Mononuclear cell (primary cell): ENCODE results near the gene ZNF587. TPM values are rescaled to one million over a fixed set of nuclear protein-coding genes. Genes with fewer than 3 reads are reported as not detected.
"Not testable (repeated sequence)": the region's sequence is repeated elsewhere in the genome, so short reads cannot be mapped to it uniquely, and the experiment has no call there.

ENCODE experiments used
- H3K27me3 ChIP-seq: 2 replicates; pipeline ENCODE4 v1.6.0; 2011; ENCODE audit warnings: low read length, control low read depth; ENCODE audit not compliant: insufficient read depth
- H3K4me1 ChIP-seq: 2 replicates; pipeline ENCODE4 v1.5.1; 2011; ENCODE audit warnings: mild to moderate bottlenecking, low read length, control low read depth; ENCODE audit not compliant: insufficient read depth
- H3K4me3 ChIP-seq: 2 replicates; pipeline ENCODE4 v1.5.1; 2011; ENCODE audit warnings: mild to moderate bottlenecking, low read length, moderate library complexity
- H3K9me3 ChIP-seq: 2 replicates; pipeline ENCODE4 v1.5.1; 2011; ENCODE audit warnings: low read depth, mild to moderate bottlenecking, control low read depth, low read length
- total RNA-seq: library from RNA; depleted of rRNA; stranded (reverse); fragments of >200 nt; gene quantifications from one replicate; pipeline ENCODE4 v1.2.3, GENCODE V29; 2012

The ZNF587 gene
- total RNA-seq, 1 donor: 34.0 TPM

DNA sequence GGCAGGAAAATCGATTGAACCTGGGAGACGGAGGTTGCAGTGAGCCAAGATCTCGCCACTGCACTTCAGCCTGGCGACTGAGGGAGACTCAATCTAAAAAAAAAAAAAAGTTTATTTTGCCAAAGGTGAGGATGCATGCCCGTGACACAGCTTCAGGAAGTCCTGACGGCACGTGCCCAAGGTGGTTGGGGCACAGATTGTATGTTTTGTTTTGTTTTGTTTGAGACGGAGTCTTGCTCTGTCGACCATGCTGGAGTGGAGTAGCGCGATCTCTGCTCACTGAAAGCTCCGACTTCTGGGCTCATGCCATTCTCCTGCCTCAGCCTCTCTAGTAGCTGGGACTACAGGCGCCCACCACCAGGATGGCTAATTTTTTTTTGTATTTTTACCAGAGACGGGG is 31.7 kb upstream of the ZNF587 start:
- H3K9me3 ChIP-seq: no peaks in the 10 kb centered on the region
- H3K4me1 ChIP-seq: peaks cover 38% of the 10 kb centered on the region
- H3K4me3 ChIP-seq: no peak overlapping the region
- H3K27me3 ChIP-seq: no peaks in the 10 kb centered on the region

DNA sequence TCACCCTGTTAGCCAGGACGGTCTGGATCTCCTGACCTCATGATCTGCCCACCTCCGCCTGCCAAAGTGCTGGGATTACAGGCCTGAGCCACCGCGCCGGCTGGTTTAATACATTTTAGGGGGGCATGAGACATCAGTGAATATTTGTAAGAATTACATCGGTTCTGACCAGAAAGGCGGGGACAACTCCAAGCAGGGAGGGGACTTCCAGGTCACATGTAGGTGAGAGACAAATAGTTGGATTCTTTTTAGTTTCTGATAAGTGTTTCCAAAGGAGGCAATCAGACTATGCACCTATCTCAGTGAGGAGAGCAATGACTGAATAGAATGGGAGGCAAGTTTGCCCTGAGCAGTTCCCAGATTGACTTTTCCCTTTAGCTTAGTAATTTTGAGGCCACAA is 31.3 kb upstream of the ZNF587 start:
- no peak overlapping the region for H3K4me3 ChIP-seq
- peaks cover 34% of the 10 kb centered on the region for H3K4me1 ChIP-seq
- H3K9me3 ChIP-seq: no peaks in the 10 kb centered on the region
- H3K27me3 ChIP-seq: no peaks in the 10 kb centered on the region

GRCh38 chr19:57819475-57820148 is 30.0 kb upstream of the ZNF587 start:
- Histone ChIP-seq H3K4me3 (peak overlapping the region; percentile 71), H3K4me1 (peaks cover 24% of the 10 kb centered on the region), H3K9me3 (no peaks in the 10 kb centered on the region), H3K27me3 (no peaks in the 10 kb centered on the region)

GRCh38 chr19:57820599-57820998 is 29.1 kb upstream of the ZNF587 start:
- Histone ChIP-seq H3K27me3 (no peaks in the 10 kb centered on the region), H3K4me3 (no peak overlapping the region), H3K4me1 (peaks cover 17% of the 10 kb centered on the region), H3K9me3 (no peaks in the 10 kb centered on the region)

GRCh38 chr19:57821095-57821494 is 28.6 kb upstream of the ZNF587 start:
- not testable (repeated sequence) for H3K9me3 ChIP-seq, H3K27me3 ChIP-seq, H3K4me3 ChIP-seq
- peaks cover 16% of the 10 kb centered on the region for H3K4me1 ChIP-seq

GRCh38 chr19:57821501-57821900 is 28.2 kb upstream of the ZNF587 start:
- H3K27me3 ChIP-seq, H3K4me3 ChIP-seq, H3K9me3 ChIP-seq: not testable (repeated sequence)
- H3K4me1 ChIP-seq: peaks cover 16% of the 10 kb centered on the region

- not testable (repeated sequence) for H3K9me3 ChIP-seq, H3K27me3 ChIP-seq
- peaks cover 16% of the 10 kb centered on the region for H3K4me1 ChIP-seq
Measured at GRCh38 chr19:57823155-57823554, 26.5 kb upstream of the ZNF587 start.

GRCh38 chr19:57823608-57824007 is 26.1 kb upstream of the ZNF587 start:
- H3K27me3 ChIP-seq, H3K9me3 ChIP-seq, H3K4me3 ChIP-seq: not testable (repeated sequence)
- H3K4me1 ChIP-seq: peaks cover 14% of the 10 kb centered on the region

More at GRCh38 chr19:57823155-57823554, 26.5 kb upstream of the ZNF587 start:
- not testable (repeated sequence) for H3K4me3 ChIP-seq

DNA sequence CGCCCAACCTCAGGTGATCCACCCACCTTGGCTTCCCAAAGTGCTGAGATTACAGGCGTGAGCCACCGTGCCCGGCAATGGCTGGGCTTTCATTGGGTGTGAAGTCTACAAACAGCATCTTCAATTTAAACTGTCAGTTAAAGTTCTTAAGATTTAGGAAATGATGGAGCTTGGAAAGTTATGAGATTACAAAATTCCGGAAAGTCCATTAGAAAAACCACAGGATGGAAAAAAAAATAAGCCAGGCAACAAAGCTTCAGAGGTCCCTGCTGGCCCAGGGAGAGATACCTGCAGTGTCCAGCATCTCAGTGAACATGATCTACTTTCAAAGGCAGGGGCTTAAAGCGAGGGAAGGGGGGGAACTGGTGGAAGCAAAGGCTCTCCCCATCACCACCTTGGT is 24.1 kb upstream of the ZNF587 start:
- no peaks in the 10 kb centered on the region for H3K9me3 ChIP-seq
- H3K27me3 ChIP-seq: no peaks in the 10 kb centered on the region
- peaks cover 5% of the 10 kb centered on the region for H3K4me1 ChIP-seq
- H3K4me3 ChIP-seq: no peak overlapping the region

DNA sequence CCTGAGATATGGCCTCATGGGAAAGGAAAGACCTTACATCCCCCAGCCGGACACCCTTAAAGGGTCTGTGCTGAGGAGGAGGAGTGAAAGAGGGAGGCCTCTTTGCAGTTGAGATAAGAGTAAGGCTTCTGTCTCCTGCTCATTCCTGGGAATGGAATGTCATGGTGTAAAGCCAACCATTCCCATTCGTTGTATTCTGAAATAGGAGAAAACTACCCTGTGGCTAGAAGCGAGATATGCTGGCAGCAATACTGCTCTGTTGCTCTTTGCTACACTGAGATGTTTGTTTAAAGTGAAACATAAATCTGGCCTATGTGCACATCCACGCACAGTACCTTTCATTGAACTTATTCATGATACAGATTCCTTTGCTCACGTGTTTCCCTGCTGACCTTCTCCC is 20.3 kb upstream of the ZNF587 start:
- Histone ChIP-seq H3K4me1 (no peaks in the 10 kb centered on the region), H3K27me3 (no peaks in the 10 kb centered on the region), H3K9me3 (no peaks in the 10 kb centered on the region), H3K4me3 (no peak overlapping the region)

DNA sequence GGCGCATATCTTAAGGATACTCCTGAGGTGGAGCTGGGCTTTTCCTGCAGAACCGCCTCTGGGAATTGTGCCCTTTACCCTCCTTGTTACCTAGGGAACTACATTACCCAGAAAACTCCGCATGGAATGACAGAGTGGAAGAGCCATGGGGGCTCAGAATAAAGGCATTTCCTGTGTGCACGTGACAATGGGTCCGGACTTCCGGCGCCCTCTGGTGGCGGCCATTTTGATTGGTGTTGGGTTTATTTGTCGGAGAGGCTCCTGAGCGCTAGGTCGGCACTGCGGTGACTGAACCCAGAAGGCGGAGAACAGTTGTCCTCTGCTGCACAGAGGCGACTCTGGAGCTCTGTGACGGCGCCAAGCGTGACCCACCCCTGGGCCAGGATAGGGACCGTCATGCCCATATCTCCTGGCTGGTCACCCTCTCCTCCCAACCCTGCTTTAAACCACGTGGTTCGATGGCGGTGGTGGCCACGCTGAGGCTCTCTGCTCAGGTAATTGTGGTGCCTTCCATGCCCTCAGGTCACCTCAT is 19.5 kb upstream of the ZNF587 start, which contains the start of gene ZNF587B:
ZNF587B (plus strand) TSS at position 229 of the 532 bp plus-strand sequence; CDS start at position 459, 230 bp downstream.
- Histone ChIP-seq H3K9me3 (no peaks in the 10 kb centered on the region), H3K4me1 (no peaks in the 10 kb centered on the region), H3K4me3 (no peak within 1 kb of the TSS), H3K27me3 (no peaks in the 10 kb centered on the region)

- H3K9me3 ChIP-seq, H3K4me3 ChIP-seq, H3K4me1 ChIP-seq, H3K27me3 ChIP-seq: not testable (repeated sequence)
Measured at GRCh38 chr19:57836991-57837390, 12.7 kb upstream of the ZNF587 start.

GRCh38 chr19:57838622-57839191 is 11.0 kb upstream of the ZNF587 start:
- H3K4me3 ChIP-seq, H3K9me3 ChIP-seq, H3K4me1 ChIP-seq, H3K27me3 ChIP-seq: not testable (repeated sequence)

- no peaks in the 10 kb centered on the region for H3K4me1 ChIP-seq
- no peaks in the 10 kb centered on the region for H3K27me3 ChIP-seq
- H3K4me3 ChIP-seq: no peak overlapping the region
- no peaks in the 10 kb centered on the region for H3K9me3 ChIP-seq
Measured at GRCh38 chr19:57841122-57841763, 8.4 kb upstream of the ZNF587 start.

- not testable (repeated sequence) for H3K4me3 ChIP-seq, H3K9me3 ChIP-seq, H3K27me3 ChIP-seq
- peaks cover 14% of the 10 kb centered on the region for H3K4me1 ChIP-seq
Measured at GRCh38 chr19:57847164-57847563, 2.5 kb upstream of the ZNF587 start.
